WTC11 (cell line): ENCODE results near the gene KLF2. TPM values are rescaled to one million over a fixed set of nuclear protein-coding genes. Genes with fewer than 3 reads are reported as not detected.

Source experiments
- ATAC-seq: fragments of 200-7000 bp; cut with Tn5 transposase; 2 replicates; pipeline ENCODE4 v1.10.0; 2021; ENCODE audit warnings: mild to moderate bottlenecking, moderate library complexity
- CTCF ChIA-PET: fragments of 300-600 bp; sonication (Branson Sonifier 250); formaldehyde crosslinking; loops from one replicate; lab custom pipeline; 2021; ENCODE audit warnings: antibody characterized with exemption; lab: Charles Lee
- POLR2A ChIA-PET: fragments of 350-600 bp; sonication (Branson Sonifier 250); formaldehyde crosslinking; loops from one replicate; lab custom pipeline; 2021; ENCODE audit warnings: antibody characterized with exemption; lab: Charles Lee
- DNase-seq: peaks from one replicate; pipeline ENCODE4 v3.0.0; 2021; ENCODE audit warnings: low spot score
- H3K27ac Mint-ChIP-seq: 2 replicates; pipeline ENCODE4 v1.8.0; 2021; ENCODE audit warnings: mixed read lengths
- H3K27me3 Mint-ChIP-seq: 2 replicates; pipeline ENCODE4 v1.8.0; 2021; ENCODE audit warnings: low read depth, mild to moderate bottlenecking, moderate library complexity, mixed read lengths
- H3K36me3 Mint-ChIP-seq: 2 replicates; pipeline ENCODE4 v1.8.0; 2021; ENCODE audit warnings: mixed read lengths
- H3K4me1 Mint-ChIP-seq: 2 replicates; pipeline ENCODE4 v1.8.0; 2022; ENCODE audit warnings: mixed read lengths
- H3K4me3 Mint-ChIP-seq: 2 replicates; pipeline ENCODE4 v1.8.0; 2021; ENCODE audit warnings: mild to moderate bottlenecking, moderate library complexity, mixed read lengths
- H3K9me3 Mint-ChIP-seq: 2 replicates; pipeline ENCODE4 v1.8.0; 2021; ENCODE audit warnings: mixed read lengths
- NR2C2 ChIP-seq: sonication (generic); formaldehyde crosslinking; IDR thresholded peaks from 2 replicates; pipeline ENCODE4 v1.8.0; 2022; ENCODE audit warnings: mild to moderate bottlenecking, missing genetic modification reagents
- PRRX2 ChIP-seq: fragments of 250-450 bp; sonication (Bioruptor Pico); IDR thresholded peaks from 2 replicates; pipeline ENCODE4 v1.8.0; 2021; ENCODE audit warnings: mild to moderate bottlenecking
- TCF7 ChIP-seq: sonication (generic); formaldehyde crosslinking; IDR thresholded peaks from 2 replicates; pipeline ENCODE4 v1.8.0; 2022; ENCODE audit warnings: mild to moderate bottlenecking, low read depth, missing genetic modification reagents, moderate library complexity
- TEAD4 ChIP-seq: sonication (generic); formaldehyde crosslinking; IDR thresholded peaks from 2 replicates; pipeline ENCODE4 v1.8.0; 2022; ENCODE audit warnings: mild to moderate bottlenecking, missing genetic modification reagents
- USF2 ChIP-seq: sonication (generic); formaldehyde crosslinking; IDR thresholded peaks from 2 replicates; pipeline ENCODE4 v1.8.1; 2023; ENCODE audit warnings: mild to moderate bottlenecking, missing genetic modification reagents, moderate library complexity
- ZNF121 ChIP-seq: sonication (generic); formaldehyde crosslinking; IDR thresholded peaks from 2 replicates; pipeline ENCODE4 v1.8.0; 2023; ENCODE audit warnings: missing genetic modification reagents
- ZNF263 ChIP-seq: sonication (generic); formaldehyde crosslinking; IDR thresholded peaks from 2 replicates; pipeline ENCODE4 v1.8.1; 2022; ENCODE audit warnings: low read depth, mild to moderate bottlenecking, moderate library complexity, missing genetic modification reagents
- total RNA-seq: library from RNA; stranded (reverse); gene quantifications from 3 replicates; pipeline ENCODE4 v1.2.3, GENCODE V29; 2021
- TF ChIP-seq, protein P1 (sequence below): fragments of 250-450 bp; sonication (Bioruptor Pico); IDR thresholded peaks from 2 replicates; pipeline ENCODE4 v1.9.0; 2021; ENCODE audit warnings: mild to moderate bottlenecking
- TF ChIP-seq, protein P2 (sequence below): sonication (generic); formaldehyde crosslinking; IDR thresholded peaks from 2 replicates; pipeline ENCODE4 v1.8.1; 2023; ENCODE audit warnings: mild to moderate bottlenecking, missing genetic modification reagents, moderate library complexity
- TF ChIP-seq, protein P3 (sequence below): sonication (generic); formaldehyde crosslinking; IDR thresholded peaks from 2 replicates; pipeline ENCODE4 v1.8.1; 2022; ENCODE audit warnings: low read depth, mild to moderate bottlenecking, moderate library complexity, missing genetic modification reagents, borderline replicate concordance
- TF ChIP-seq, protein P4 (sequence below): fragments of 250-450 bp; sonication (Bioruptor Pico); IDR thresholded peaks from 2 replicates; pipeline ENCODE4 v1.9.0; 2021; ENCODE audit warnings: moderate library complexity, mild to moderate bottlenecking, inconsistent platforms, borderline replicate concordance
- TF ChIP-seq, protein P5 (sequence below): sonication (generic); formaldehyde crosslinking; IDR thresholded peaks from 2 replicates; pipeline ENCODE4 v1.8.0; 2022; ENCODE audit warnings: missing genetic modification reagents
- TF ChIP-seq, protein P6 (sequence below): sonication (generic); formaldehyde crosslinking; IDR thresholded peaks from 2 replicates; pipeline ENCODE4 v1.8.1; 2022; ENCODE audit warnings: low read depth, missing genetic modification reagents, borderline replicate concordance

Gene KLF2
- total RNA-seq, 1 experiment from 2014 or later = 1.1 TPM

DNA sequence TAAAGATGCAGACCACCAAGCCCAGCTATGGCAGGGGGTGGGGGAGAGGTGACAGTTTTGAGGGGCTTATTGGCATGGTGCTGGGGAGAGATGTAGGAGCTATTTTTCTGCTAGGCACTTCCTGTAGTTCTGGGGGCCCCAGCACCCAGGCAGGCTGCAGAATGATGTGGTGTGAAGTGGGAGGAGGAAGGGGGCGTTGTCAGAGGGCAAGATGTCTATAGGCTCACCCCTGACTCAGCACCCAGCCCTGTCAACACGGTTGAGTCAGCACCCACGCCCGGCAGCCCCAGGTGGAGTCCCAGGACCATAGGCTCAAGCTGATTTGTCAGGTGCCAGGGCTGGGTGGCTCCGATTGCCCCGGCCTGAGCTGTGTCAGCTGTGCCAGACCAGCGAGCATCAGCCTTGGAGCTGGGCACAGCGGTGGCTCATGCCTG, 5.8 kb downstream of the KLF2 start:
- CTCF ChIA-PET = interaction anchor here (0.8 to 1.4 kb wide), 2 partner anchors 8 to 53 kb away, joined by 3 to 4 read pairs; no protein-coding TSS in a partner anchor
- POLR2A ChIA-PET = no interaction called here
- Mint-ChIP-seq H3K27ac (no peak overlapping the region), H3K9me3 (peaks cover 3% of the 10 kb centered on the region; the same call in 1 of the 2 replicates), H3K4me3 (no peak overlapping the region), H3K36me3 (no peaks in the 10 kb centered on the region), H3K4me1 (0 out of 2 replicates have a peak, but pooled peaks cover 5% of the 10 kb centered on the region), H3K27me3 (peaks cover 62% of the 10 kb centered on the region)
- ATAC-seq (no peak), DNase-seq (no peak)
- TF ChIP-seq TEAD4 (CRISPR knock-in tag) = no peak

- peaks cover 57% of the 10 kb centered on the region for H3K27me3 Mint-ChIP-seq
These were observed 6.4 kb downstream of the KLF2 start for GRCh38 chr19:16330806-16331690.

More at GRCh38 chr19:16330806-16331690, 6.4 kb downstream of the KLF2 start:
- ATAC-seq (no peak), DNase-seq (no peak)
- CTCF ChIA-PET = interaction anchor here (0.8 to 1.4 kb wide), 2 partner anchors 8 to 52 kb away, joined by 3 to 4 read pairs; no protein-coding TSS in a partner anchor
- TF ChIP-seq ZNF121 (CRISPR knock-in tag) (no peak), PRRX2 (CRISPR knock-in tag) (no peak), ZNF263 (CRISPR knock-in tag) (no peak), TCF7 (CRISPR knock-in tag) (no peak), USF2 (CRISPR knock-in tag) (no peak), NR2C2 (no peak)
- TF ChIP-seq, protein P1, sequence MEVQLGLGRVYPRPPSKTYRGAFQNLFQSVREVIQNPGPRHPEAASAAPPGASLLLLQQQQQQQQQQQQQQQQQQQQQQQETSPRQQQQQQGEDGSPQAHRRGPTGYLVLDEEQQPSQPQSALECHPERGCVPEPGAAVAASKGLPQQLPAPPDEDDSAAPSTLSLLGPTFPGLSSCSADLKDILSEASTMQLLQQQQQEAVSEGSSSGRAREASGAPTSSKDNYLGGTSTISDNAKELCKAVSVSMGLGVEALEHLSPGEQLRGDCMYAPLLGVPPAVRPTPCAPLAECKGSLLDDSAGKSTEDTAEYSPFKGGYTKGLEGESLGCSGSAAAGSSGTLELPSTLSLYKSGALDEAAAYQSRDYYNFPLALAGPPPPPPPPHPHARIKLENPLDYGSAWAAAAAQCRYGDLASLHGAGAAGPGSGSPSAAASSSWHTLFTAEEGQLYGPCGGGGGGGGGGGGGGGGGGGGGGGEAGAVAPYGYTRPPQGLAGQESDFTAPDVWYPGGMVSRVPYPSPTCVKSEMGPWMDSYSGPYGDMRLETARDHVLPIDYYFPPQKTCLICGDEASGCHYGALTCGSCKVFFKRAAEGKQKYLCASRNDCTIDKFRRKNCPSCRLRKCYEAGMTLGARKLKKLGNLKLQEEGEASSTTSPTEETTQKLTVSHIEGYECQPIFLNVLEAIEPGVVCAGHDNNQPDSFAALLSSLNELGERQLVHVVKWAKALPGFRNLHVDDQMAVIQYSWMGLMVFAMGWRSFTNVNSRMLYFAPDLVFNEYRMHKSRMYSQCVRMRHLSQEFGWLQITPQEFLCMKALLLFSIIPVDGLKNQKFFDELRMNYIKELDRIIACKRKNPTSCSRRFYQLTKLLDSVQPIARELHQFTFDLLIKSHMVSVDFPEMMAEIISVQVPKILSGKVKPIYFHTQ (CRISPR knock-in tag) = no peak
- TF ChIP-seq, protein P2, sequence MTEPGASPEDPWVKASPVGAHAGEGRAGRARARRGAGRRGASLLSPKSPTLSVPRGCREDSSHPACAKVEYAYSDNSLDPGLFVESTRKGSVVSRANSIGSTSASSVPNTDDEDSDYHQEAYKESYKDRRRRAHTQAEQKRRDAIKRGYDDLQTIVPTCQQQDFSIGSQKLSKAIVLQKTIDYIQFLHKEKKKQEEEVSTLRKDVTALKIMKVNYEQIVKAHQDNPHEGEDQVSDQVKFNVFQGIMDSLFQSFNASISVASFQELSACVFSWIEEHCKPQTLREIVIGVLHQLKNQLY = no peak
- TF ChIP-seq, protein P3, sequence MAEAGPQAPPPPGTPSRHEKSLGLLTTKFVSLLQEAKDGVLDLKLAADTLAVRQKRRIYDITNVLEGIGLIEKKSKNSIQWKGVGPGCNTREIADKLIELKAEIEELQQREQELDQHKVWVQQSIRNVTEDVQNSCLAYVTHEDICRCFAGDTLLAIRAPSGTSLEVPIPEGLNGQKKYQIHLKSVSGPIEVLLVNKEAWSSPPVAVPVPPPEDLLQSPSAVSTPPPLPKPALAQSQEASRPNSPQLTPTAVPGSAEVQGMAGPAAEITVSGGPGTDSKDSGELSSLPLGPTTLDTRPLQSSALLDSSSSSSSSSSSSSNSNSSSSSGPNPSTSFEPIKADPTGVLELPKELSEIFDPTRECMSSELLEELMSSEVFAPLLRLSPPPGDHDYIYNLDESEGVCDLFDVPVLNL = no peak
- TF ChIP-seq, protein P4, sequence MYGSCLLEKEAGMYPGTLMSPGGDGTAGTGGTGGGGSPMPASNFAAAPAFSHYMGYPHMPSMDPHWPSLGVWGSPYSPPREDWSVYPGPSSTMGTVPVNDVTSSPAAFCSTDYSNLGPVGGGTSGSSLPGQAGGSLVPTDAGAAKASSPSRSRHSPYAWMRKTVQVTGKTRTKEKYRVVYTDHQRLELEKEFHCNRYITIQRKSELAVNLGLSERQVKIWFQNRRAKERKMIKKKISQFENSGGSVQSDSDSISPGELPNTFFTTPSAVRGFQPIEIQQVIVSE = no peak
- TF ChIP-seq, protein P5, sequence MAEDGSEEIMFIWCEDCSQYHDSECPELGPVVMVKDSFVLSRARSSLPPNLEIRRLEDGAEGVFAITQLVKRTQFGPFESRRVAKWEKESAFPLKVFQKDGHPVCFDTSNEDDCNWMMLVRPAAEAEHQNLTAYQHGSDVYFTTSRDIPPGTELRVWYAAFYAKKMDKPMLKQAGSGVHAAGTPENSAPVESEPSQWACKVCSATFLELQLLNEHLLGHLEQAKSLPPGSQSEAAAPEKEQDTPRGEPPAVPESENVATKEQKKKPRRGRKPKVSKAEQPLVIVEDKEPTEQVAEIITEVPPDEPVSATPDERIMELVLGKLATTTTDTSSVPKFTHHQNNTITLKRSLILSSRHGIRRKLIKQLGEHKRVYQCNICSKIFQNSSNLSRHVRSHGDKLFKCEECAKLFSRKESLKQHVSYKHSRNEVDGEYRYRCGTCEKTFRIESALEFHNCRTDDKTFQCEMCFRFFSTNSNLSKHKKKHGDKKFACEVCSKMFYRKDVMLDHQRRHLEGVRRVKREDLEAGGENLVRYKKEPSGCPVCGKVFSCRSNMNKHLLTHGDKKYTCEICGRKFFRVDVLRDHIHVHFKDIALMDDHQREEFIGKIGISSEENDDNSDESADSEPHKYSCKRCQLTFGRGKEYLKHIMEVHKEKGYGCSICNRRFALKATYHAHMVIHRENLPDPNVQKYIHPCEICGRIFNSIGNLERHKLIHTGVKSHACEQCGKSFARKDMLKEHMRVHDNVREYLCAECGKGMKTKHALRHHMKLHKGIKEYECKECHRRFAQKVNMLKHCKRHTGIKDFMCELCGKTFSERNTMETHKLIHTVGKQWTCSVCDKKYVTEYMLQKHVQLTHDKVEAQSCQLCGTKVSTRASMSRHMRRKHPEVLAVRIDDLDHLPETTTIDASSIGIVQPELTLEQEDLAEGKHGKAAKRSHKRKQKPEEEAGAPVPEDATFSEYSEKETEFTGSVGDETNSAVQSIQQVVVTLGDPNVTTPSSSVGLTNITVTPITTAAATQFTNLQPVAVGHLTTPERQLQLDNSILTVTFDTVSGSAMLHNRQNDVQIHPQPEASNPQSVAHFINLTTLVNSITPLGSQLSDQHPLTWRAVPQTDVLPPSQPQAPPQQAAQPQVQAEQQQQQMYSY = no peak
- TF ChIP-seq, protein P6, sequence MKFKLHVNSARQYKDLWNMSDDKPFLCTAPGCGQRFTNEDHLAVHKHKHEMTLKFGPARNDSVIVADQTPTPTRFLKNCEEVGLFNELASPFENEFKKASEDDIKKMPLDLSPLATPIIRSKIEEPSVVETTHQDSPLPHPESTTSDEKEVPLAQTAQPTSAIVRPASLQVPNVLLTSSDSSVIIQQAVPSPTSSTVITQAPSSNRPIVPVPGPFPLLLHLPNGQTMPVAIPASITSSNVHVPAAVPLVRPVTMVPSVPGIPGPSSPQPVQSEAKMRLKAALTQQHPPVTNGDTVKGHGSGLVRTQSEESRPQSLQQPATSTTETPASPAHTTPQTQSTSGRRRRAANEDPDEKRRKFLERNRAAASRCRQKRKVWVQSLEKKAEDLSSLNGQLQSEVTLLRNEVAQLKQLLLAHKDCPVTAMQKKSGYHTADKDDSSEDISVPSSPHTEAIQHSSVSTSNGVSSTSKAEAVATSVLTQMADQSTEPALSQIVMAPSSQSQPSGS (CRISPR knock-in tag) = no peak
- TF ChIP-seq, all 79 proteins: peak for 0
- no peaks in the 10 kb centered on the region for H3K36me3 Mint-ChIP-seq
- H3K4me3 Mint-ChIP-seq = no peak overlapping the region
- 0 out of 2 replicates have a peak, but pooled peaks cover 5% of the 10 kb centered on the region for H3K4me1 Mint-ChIP-seq
- POLR2A ChIA-PET = no interaction called here
- H3K27ac Mint-ChIP-seq = no peak overlapping the region
- peaks cover 3% of the 10 kb centered on the region; the same call in 1 of the 2 replicates for H3K9me3 Mint-ChIP-seq
